ENCODE measurements around the gene EPS8. TPM values are rescaled to one million over a fixed set of nuclear protein-coding genes. Genes with fewer than 3 reads are reported as not detected.

Gene EPS8
- total RNA-seq, 4 donors from 2014 or later = 39.0 to 85.2 (median 57.7) TPM

DNA sequence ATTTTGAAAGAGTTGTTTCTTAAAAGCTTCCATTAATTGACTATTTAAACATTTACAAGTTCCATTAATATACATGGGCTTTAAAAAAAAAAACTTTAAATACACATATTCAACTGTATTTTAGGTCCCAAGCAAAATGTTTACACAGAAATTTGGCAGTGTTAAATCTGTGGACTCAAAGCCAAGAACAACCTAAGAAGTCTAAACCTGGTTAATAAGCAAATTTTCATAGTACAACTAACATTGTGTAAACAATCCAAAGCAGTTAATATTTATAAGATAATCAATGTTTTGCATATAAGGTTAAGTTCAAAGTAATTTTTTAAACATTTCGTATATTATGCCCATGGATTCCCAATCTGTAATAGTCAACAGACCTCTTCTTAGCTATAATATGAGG is 77.0 kb downstream of the EPS8 start:
- TF ChIP-seq EP300 (IDR thresholded peaks at IDR 0.05) = no peak
- no peak for TF ChIP-seq POLR2AphosphoS5 (IDR thresholded peaks at IDR 0.05)
- no peak for TF ChIP-seq POLR2A (IDR thresholded peaks at IDR 0.05)
- no peak for TF ChIP-seq CTCF (IDR thresholded peaks at IDR 0.05)
- WGBS, 2 donors (ENCODE audit: low coverage in 1 of 2) = 42 to 80% methylated on average over 1 of the region's 1 CpG
- peak overlapping the region in 1 of 2 donors; percentile 25 for H3K4me3 ChIP-seq

GRCh38 chr12:15710860-15711510 is 78.2 kb downstream of the EPS8 start:
- H3K27ac ChIP-seq = no peak overlapping the region
- peaks cover 0 to 10% (median under 1%) of the 10 kb centered on the region in 3 donors for H3K4me1 ChIP-seq
- H3K27me3 ChIP-seq = no peaks in the 10 kb centered on the region
- 83 to 94% methylated on average over 4 of the region's 4 CpGs for WGBS, 2 donors (ENCODE audit: low coverage in 1 of 2)
- no peak for ATAC-seq
- no peaks in the 10 kb centered on the region for H3K36me3 ChIP-seq
- H3K4me3 ChIP-seq = no peak overlapping the region
- H3K9me3 ChIP-seq = no peaks in the 10 kb centered on the region
- TF ChIP-seq CTCF (IDR thresholded peaks at IDR 0.05) (no peak), EP300 (IDR thresholded peaks at IDR 0.05) (no peak), POLR2A (IDR thresholded peaks at IDR 0.05) (no peak), POLR2AphosphoS5 (IDR thresholded peaks at IDR 0.05) (no peak)

More for the DNA sequence above, 77.0 kb downstream of the EPS8 start:
- ATAC-seq = no peak
- Histone ChIP-seq H3K27ac (peak overlapping the region in 2 of 4 donors; percentile 45 to 58), H3K9me3 (no peaks in the 10 kb centered on the region), H3K36me3 (no peaks in the 10 kb centered on the region), H3K4me1 (peaks cover 0 to 18% (median 3%) of the 10 kb centered on the region in 3 donors), H3K27me3 (no peaks in the 10 kb centered on the region)

GRCh38 chr12:15709551-15709950 is 79.6 kb downstream of the EPS8 start:
- H3K27me3 ChIP-seq = no peaks in the 10 kb centered on the region
- H3K4me3 ChIP-seq = no peak overlapping the region
- peaks cover 0 to 10% (median 0%) of the 10 kb centered on the region in 3 donors for H3K4me1 ChIP-seq
- no peak for ATAC-seq
- H3K36me3 ChIP-seq = no peaks in the 10 kb centered on the region
- TF ChIP-seq CTCF (IDR thresholded peaks at IDR 0.05) = no peak
- TF ChIP-seq POLR2A (IDR thresholded peaks at IDR 0.05) = no peak
- no peak for TF ChIP-seq EP300 (IDR thresholded peaks at IDR 0.05)
- no peak overlapping the region for H3K27ac ChIP-seq
- 56 to 75% methylated on average over 5 of the region's 6 CpGs for WGBS, 2 donors (ENCODE audit: low coverage in 1 of 2)
- H3K9me3 ChIP-seq = no peaks in the 10 kb centered on the region

DNA sequence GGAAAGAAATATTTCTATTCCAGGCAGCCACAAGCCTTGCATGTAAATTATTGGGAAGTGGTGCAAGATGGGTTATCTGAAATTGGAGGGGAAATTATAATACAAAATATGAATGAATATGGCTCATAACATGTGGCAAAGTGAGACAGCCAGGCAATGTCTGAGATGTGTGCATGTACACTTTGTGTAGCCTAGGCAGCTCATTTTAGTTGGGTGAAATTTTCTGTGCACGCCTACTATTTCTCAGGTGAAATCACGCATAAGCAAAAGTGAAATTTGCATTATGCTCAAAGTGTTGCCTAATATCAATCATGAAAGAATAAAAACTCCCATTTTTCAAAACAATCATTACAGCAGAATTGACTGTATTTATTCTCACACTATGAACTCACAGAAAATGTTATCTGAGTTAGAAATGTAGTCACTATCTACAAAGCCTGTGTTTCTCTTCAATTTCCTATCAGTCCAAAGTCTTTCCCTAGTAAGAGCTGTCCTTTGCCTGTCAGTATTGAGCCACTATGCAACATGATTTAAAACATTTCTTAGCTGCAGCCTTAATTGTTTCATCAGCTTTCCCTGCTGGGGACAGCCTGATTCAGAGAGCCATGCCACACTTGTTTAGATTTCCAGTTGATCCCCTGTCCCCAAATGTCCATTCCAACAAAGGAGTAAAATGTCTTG is 80.7 kb downstream of the EPS8 start:
- H3K36me3 ChIP-seq = no peaks in the 10 kb centered on the region
- H3K9me3 ChIP-seq = no peaks in the 10 kb centered on the region
- ATAC-seq = no peak
- WGBS, 2 donors (ENCODE audit: low coverage in 1 of 2) = 94 to 100% methylated on average over 2 of the region's 2 CpGs
- TF ChIP-seq EP300 (IDR thresholded peaks at IDR 0.05) = no peak
- TF ChIP-seq CTCF (IDR thresholded peaks at IDR 0.05) = no peak
- TF ChIP-seq POLR2AphosphoS5 (IDR thresholded peaks at IDR 0.05) = no peak
- no peak for TF ChIP-seq POLR2A (IDR thresholded peaks at IDR 0.05)
- no peak overlapping the region for H3K27ac ChIP-seq
- H3K4me1 ChIP-seq = peaks cover 0 to 10% (median 0%) of the 10 kb centered on the region in 3 donors
- no peaks in the 10 kb centered on the region for H3K27me3 ChIP-seq
- H3K4me3 ChIP-seq = no peak overlapping the region

All from gastroesophageal sphincter (tissue), 4 donors.